ENCODE data around the gene GZMM.

The GZMM gene

DNA sequence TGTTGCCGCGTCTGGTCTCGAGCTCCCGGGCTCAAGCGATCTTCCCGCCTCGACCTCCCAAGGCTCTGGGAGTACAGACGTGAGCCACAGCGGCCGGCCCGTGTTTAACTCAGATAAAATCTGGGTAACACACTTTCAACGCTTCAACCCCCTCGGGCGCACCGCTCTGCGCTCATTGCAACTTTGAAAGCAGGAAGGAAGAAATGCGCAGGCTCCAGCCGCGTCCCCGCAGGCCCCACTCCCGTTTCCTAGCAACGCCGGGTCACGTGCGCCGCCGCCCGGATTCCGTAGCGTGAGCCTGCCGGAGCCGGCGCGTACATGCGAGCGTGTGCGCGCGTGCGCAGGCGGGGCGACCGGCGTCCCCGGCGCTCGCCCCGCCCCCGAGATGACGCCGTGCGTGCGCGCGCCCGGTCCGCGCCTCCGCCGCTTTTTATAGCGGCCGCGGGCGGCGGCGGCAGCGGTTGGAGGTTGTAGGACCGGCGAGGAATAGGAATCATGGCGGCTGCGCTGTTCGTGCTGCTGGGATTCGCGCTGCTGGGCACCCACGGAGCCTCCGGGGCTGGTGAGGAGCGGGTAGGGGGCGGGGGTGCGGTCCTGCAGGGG is 28.4 kb downstream of the GZMM start, which contains the start of gene BSG:
Gene BSG (plus strand): TSS at position 457 of the 603 bp plus-strand sequence. CDS start 39 bp downstream, at position 496.
- TF ChIP-seq, protein P1, sequence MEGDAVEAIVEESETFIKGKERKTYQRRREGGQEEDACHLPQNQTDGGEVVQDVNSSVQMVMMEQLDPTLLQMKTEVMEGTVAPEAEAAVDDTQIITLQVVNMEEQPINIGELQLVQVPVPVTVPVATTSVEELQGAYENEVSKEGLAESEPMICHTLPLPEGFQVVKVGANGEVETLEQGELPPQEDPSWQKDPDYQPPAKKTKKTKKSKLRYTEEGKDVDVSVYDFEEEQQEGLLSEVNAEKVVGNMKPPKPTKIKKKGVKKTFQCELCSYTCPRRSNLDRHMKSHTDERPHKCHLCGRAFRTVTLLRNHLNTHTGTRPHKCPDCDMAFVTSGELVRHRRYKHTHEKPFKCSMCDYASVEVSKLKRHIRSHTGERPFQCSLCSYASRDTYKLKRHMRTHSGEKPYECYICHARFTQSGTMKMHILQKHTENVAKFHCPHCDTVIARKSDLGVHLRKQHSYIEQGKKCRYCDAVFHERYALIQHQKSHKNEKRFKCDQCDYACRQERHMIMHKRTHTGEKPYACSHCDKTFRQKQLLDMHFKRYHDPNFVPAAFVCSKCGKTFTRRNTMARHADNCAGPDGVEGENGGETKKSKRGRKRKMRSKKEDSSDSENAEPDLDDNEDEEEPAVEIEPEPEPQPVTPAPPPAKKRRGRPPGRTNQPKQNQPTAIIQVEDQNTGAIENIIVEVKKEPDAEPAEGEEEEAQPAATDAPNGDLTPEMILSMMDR (conservative IDR thresholded peaks at IDR 0.05): no peak
- no peak for TF ChIP-seq ZFX (IDR thresholded peaks at IDR 0.05)
- H3K27ac ChIP-seq: peak within 1 kb of the TSS; percentile 95

DNA sequence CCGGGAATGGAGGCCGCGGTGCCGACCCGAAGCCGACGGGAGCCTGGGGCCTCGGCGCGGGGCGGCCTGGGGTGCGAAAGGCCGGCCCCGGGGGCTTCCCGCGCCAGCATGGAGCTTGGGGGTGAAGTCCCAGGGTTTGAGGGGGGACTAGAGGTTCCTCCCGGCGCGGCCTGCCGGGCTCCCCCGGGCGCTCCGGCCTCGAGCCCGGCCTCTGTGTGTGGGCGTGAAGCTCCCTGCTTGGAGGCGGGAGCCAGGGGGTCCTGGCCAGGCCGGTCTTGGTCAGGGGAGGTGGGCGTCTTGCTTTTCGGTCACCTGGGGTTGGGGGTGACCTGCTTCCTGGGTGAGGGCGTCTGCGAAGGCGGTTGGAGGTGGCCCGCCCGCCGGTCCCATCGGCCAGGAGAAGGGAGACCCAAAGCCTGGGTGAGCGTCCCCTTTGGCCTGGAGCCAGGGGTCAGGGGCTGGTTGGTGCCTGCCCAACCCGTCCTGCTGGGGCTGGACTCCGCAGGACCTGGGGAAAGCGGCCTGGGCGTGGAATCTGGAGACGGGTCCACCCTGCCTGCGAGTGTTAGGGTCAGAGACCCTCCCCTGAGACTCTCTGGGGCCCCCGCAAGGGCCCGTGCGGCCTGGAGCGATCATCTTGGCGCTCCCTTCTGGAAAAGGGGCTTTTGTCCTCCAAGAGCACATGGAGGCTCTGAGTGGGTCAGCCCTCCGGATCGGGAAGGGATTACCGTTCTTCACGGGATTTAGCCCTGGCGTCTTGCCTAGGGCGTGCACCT is 29.1 kb downstream of the GZMM start:
- TF ChIP-seq, protein P1 (conservative IDR thresholded peaks at IDR 0.05): no peak
- TF ChIP-seq ZFX (IDR thresholded peaks at IDR 0.05): peak; percentile 93; the same call in 1 of the 2 replicates
- peak overlapping the region; percentile 95 for H3K27ac ChIP-seq

DNA sequence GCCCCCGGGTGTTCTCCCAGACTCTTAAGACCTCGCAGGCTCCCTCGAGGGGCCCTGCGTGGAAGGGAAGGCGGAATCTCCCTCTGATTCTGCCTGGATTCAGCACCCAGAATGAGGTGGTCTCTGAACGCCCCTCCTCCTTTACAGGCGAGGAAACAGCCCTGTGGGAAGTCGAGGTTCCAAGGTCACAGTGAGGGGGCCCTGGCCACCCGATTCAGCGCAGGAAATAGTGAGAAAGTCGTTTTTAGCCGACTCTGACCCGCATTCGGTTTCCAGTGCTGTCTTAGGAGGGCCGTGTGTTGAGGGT is 29.6 kb downstream of the GZMM start:
- TF ChIP-seq, protein P1 (conservative IDR thresholded peaks at IDR 0.05): no peak
- TF ChIP-seq ZFX (IDR thresholded peaks at IDR 0.05): no peak
- peak overlapping the region; percentile 95 for H3K27ac ChIP-seq

DNA sequence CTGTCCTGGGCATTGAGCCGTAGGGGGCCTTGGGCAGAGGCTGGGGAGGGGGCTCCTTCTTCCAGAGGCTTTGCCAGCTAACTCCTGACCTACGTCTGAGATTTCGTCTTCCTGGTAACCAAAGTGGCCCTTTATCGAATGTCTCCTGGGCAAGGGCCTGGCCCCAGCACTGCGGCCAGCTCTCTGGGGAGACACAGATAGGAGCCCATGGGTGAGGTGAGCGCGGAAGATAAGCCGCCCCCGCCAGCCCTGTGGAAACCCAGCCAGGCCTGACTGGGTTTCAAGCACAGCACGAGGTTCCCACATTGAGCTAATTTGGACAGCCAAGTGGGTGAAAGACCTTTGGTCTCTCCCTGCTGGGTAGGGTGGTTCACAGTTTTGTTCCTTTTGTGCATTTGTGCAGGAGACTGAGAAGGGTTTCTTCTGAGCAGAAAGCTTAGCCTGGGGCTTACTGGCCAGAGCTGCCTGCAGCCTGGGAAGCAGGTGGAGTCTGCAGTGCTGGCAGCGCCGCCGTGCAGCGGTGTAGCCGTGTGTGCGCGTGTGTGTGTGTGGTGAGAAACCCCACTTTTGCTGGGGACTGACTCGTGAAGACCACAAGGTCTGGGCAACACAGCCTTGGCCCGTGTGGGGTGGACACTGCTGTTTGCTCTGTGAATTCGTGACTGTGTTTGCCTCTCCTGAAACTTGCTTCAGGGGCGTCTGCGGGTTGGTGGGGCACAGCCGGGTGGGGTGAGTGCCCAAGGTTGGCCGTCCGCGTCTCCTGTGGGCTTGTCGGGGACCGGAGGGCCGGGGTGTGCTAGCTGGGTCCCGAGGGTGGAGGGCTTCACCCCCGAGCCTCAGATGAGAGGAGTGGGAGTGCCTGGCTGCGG is 31.0 kb downstream of the GZMM start:
- TF ChIP-seq ZFX (IDR thresholded peaks at IDR 0.05): no peak
- TF ChIP-seq, protein P1 (conservative IDR thresholded peaks at IDR 0.05): no peak
- H3K27ac ChIP-seq: peak overlapping the region; percentile 6; the same call in 1 of the 2 replicates

DNA sequence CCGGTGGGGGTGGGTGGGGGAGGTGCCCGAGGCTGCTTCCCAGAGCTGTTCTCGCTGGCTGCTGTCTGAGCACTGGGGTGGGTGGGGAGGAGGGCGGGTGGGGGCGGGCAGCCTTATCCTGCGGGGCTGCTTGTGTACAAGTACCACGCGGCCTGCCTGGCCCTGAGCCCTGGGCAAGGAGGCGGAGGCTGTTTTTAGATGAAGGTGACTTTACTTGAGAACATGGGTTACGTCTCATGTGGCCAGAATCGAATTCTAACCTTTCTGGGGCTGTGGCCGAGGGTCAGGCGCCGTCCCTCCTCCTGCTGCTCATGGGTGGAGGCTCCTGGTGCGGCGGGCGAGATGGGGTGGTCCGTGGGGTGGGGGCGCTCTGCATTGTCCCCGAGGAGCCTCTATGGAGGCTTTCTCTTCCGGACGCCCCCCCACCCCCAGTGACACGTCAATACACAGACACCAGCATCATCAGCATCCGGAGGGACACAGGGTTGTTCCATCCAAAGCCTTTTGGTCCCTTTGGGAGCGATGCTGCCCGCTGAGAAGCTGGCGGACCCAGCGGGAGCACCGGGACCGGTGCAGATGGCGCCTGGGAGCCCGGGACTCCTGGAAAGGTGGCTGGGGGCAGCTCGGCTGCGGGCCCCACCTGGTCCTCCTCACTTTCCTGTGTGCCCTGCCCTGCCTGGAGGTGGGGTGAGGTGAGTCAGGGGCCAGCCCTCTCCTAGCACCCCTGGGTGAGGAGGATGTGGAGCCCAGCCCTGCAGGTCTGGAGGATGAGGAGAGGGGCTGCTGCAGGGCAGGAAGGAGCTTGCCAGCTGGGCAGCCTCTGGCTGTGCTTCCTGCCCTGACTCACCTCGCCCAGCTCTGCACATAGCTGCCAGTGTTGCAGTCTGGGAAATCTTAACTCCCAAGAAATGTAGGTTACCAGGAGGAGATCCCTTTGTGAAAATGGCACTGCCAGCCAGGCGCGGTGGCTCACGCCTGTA is 32.0 kb downstream of the GZMM start:
- TF ChIP-seq, protein P1 (conservative IDR thresholded peaks at IDR 0.05): no peak
- TF ChIP-seq ZFX (IDR thresholded peaks at IDR 0.05): no peak
- no peak overlapping the region for H3K27ac ChIP-seq

DNA sequence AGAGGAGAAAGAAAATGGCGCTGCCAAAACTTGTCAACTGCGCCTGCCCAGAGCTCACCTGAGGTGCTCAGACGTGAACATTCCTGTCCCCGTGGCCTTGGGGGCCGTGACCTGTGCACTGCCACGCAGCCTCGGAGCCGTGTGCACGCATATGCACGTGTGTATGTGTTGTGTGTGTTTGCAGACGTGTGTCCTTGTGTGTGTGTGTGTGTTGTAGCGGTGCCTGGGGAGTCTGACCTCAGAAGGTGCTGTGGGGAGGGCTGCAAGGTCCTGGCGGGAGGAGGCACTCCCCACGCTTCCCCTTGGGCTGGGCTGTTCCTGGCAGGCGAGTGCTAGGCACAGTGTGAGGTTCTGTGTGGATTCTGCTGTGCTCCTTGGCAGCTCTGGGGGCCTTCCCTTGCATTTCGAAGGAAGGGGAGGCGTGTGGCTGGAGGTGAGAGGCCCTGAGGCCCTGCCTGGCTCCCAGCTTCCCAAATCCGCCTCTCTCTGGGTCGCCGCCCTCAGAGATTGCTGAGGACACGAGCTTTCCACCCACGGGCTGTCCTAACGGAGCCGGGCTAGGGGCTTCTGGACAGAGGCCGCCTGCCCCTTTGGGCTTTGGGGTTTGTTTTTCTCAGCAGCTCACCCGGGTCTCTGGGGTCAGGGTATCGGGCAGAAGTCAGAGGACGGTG is 33.0 kb downstream of the GZMM start:
- TF ChIP-seq, protein P1 (conservative IDR thresholded peaks at IDR 0.05): no peak
- no peak for TF ChIP-seq ZFX (IDR thresholded peaks at IDR 0.05)
- no peak overlapping the region for H3K27ac ChIP-seq
